Upper lobe of left lung (tissue), 4 donors: ENCODE measurements around the gene OAS2.

Source experiments
- EP300 ChIP-seq, 4 donors: sonication (generic); formaldehyde crosslinking; IDR thresholded peaks; one replicate each; pipeline ENCODE4 v1.5.1; 2017; ENCODE audit warnings: antibody characterized with exemption in 4 of 4, control low read depth in 2 of 4
- POLR2A ChIP-seq, 4 donors: fragments of 450-650 bp; IDR thresholded peaks; one replicate each; pipeline ENCODE4 v1.5.1; 2016 to 2017; ENCODE audit warnings: antibody characterized with exemption in 4 of 4, mild to moderate bottlenecking in 2 of 4
- POLR2AphosphoS5 ChIP-seq, 2 donors: sonication (generic); formaldehyde crosslinking; IDR thresholded peaks; one replicate each; pipeline ENCODE4 v1.5.1; 2017; ENCODE audit warnings: antibody characterized with exemption in 2 of 2
- TF ChIP-seq, protein P1 (sequence below), 6 experiments: fragments of 450-650 bp in 4 of 6; fragments of 200-600 bp in 2 of 6; sonication (generic) in 2 of 6; IDR thresholded peaks; one replicate each; pipeline ENCODE4 v1.5.1; 2016 to 2019; ENCODE audit warnings: antibody characterized with exemption in 6 of 6

DNA sequence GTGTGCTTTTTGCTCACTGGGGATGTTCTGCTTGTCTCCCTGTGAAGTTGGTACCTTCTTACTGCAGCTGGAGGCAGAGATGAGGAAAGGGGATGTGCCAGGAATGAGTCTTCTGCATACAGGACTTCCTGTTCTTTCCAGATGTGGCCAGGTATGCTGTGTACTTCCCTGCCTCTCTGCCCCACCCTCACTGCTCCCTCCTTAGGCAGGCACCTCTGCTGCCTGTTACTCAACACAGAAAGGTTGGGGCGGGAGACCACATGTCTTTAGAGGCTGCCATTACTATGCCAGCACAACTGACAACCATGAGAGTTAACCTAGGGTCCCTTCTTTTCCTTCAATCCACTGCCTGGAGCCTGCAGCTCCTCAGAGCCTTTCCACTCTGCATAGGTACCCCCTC, 42.1 kb upstream of the OAS2 start:
- no peak for TF ChIP-seq POLR2A (IDR thresholded peaks at IDR 0.05)
- no peak for TF ChIP-seq EP300 (IDR thresholded peaks at IDR 0.05)
- TF ChIP-seq POLR2AphosphoS5 (IDR thresholded peaks at IDR 0.05) = no peak
- TF ChIP-seq, protein P1, sequence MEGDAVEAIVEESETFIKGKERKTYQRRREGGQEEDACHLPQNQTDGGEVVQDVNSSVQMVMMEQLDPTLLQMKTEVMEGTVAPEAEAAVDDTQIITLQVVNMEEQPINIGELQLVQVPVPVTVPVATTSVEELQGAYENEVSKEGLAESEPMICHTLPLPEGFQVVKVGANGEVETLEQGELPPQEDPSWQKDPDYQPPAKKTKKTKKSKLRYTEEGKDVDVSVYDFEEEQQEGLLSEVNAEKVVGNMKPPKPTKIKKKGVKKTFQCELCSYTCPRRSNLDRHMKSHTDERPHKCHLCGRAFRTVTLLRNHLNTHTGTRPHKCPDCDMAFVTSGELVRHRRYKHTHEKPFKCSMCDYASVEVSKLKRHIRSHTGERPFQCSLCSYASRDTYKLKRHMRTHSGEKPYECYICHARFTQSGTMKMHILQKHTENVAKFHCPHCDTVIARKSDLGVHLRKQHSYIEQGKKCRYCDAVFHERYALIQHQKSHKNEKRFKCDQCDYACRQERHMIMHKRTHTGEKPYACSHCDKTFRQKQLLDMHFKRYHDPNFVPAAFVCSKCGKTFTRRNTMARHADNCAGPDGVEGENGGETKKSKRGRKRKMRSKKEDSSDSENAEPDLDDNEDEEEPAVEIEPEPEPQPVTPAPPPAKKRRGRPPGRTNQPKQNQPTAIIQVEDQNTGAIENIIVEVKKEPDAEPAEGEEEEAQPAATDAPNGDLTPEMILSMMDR (IDR thresholded peaks at IDR 0.05) = no peak
